K562 (cell line): ENCODE results near the gene IPO13. TPM values are rescaled to one million over a fixed set of nuclear protein-coding genes. Genes with fewer than 3 reads are reported as not detected.

Experiments used
- CBFA2T3 ChIP-seq: fragments of 450-650 bp; IDR thresholded peaks from 2 replicates; pipeline ENCODE4 v1.6.1; 2017
- EZH2 ChIP-seq: IDR thresholded peaks from 2 replicates; pipeline ENCODE4 v1.6.1; 2012; ENCODE audit warnings: low read depth, mild to moderate bottlenecking, inconsistent platforms, low read length, borderline replicate concordance
- GTF2E2 ChIP-seq: fragments of 200-800 bp; sonication (Bioruptor generic); IDR thresholded peaks from 2 replicates; pipeline ENCODE4 v1.6.1; 2016; ENCODE audit warnings: missing genetic modification characterization, missing compliant biosample characterization
- MTA3 ChIP-seq: fragments of 450-650 bp; formaldehyde crosslinking; IDR thresholded peaks from 2 replicates; pipeline ENCODE4 v1.6.1; 2017; ENCODE audit warnings: mild to moderate bottlenecking, borderline replicate concordance
- NUFIP1 ChIP-seq: fragments of 450-650 bp; IDR thresholded peaks from 2 replicates; pipeline ENCODE4 v1.6.1; 2018; ENCODE audit not compliant: partially characterized antibody
- POLR2AphosphoS2 ChIP-seq: IDR thresholded peaks from 2 replicates; pipeline ENCODE4 v1.6.1; 2012; ENCODE audit warnings: low read length, improper control_type of control experiment
- SIRT6 ChIP-seq: IDR thresholded peaks from one replicate; pipeline ENCODE4 v1.6.1; 2012; ENCODE audit warnings: low read depth, mild to moderate bottlenecking, control low read depth, inconsistent platforms, low read length, moderate library complexity
- TEAD1 ChIP-seq, 2 experiments: fragments of 450-650 bp in 1 of 2; sonication (generic) in 1 of 2; formaldehyde crosslinking; IDR thresholded peaks; 2 replicates each; pipeline versions ENCODE4 v1.4.0 to v1.8.0; 2020 to 2022; ENCODE audit warnings: mild to moderate bottlenecking in 2 of 2, missing genetic modification reagents in 1 of 2
- ZNF239 ChIP-seq: fragments of 250-450 bp; sonication (Bioruptor Pico); IDR thresholded peaks from 2 replicates; pipeline ENCODE4 v1.4.0; 2020; ENCODE audit warnings: mild to moderate bottlenecking
- ZNF263 ChIP-seq: sonication (generic); formaldehyde crosslinking; IDR thresholded peaks from 2 replicates; pipeline ENCODE4 v1.8.0; 2022; ENCODE audit warnings: mild to moderate bottlenecking, missing genetic modification reagents, borderline replicate concordance
- ZNF311 ChIP-seq: fragments of 250-450 bp; sonication (Bioruptor Pico); IDR thresholded peaks from 2 replicates; pipeline ENCODE4 v1.4.0; 2020; ENCODE audit warnings: mild to moderate bottlenecking, moderate library complexity
- polyA plus RNA-seq, 8 experiments: library from polyadenylated mRNA; depleted of rRNA in 4 of 8; stranded (reverse) in 5 of 8; unstranded in 3 of 8; fragments of >200 nt; fragmentation: Nextera tagmentation in 2 of 8; fragmentation: Illumina TruSeq in 1 of 8; extraction: Ambion mirVana in 2 of 8; extraction: Trizol in 1 of 8; gene quantifications; 2 replicates each; pipeline versions ENCODE4 v1.2.1 to v1.2.3, GENCODE V29; 2011 to 2014; ENCODE audit warnings: inconsistent platforms in 1 of 8, missing spikeins in 1 of 8
- total RNA-seq, 7 experiments: library from RNA; depleted of rRNA in 6 of 7; stranded (reverse); fragments of >200 nt in 6 of 7; fragmentation: Illumina TruSeq in 2 of 7; extraction: Trizol in 2 of 7; gene quantifications; 2 replicates each; pipeline versions ENCODE4 v1.2.1 to v1.2.3, GENCODE V29; 2011 to 2021; ENCODE audit warnings: low replicate concordance in 1 of 7
- TF ChIP-seq, protein P1 (sequence below): sonication (generic); formaldehyde crosslinking; IDR thresholded peaks from 2 replicates; pipeline ENCODE4 v1.8.0; 2022; ENCODE audit warnings: mild to moderate bottlenecking, missing genetic modification reagents
- TF ChIP-seq, protein P2 (sequence below): fragments of 450-650 bp; IDR thresholded peaks from 2 replicates; pipeline ENCODE4 v1.6.1; 2016; ENCODE audit warnings: mild to moderate bottlenecking
- TF ChIP-seq, protein P3 (sequence below): IDR thresholded peaks from 2 replicates; pipeline ENCODE4 v1.6.1; 2016; ENCODE audit warnings: missing genetic modification characterization, missing compliant biosample characterization
- TF ChIP-seq, protein P4 (sequence below): fragments of 150-350 bp; IDR thresholded peaks from 2 replicates; pipeline ENCODE4 v1.6.1; 2014; ENCODE audit warnings: low read depth, mild to moderate bottlenecking, low read length, borderline replicate concordance

The IPO13 gene
- total and polyA plus RNA-seq, 9 of the 15 experiments (the other 6 are each of a cell fraction or from before 2014, with no cell fraction given), result 7.0 to 30.8 (median 16.2) TPM

DNA sequence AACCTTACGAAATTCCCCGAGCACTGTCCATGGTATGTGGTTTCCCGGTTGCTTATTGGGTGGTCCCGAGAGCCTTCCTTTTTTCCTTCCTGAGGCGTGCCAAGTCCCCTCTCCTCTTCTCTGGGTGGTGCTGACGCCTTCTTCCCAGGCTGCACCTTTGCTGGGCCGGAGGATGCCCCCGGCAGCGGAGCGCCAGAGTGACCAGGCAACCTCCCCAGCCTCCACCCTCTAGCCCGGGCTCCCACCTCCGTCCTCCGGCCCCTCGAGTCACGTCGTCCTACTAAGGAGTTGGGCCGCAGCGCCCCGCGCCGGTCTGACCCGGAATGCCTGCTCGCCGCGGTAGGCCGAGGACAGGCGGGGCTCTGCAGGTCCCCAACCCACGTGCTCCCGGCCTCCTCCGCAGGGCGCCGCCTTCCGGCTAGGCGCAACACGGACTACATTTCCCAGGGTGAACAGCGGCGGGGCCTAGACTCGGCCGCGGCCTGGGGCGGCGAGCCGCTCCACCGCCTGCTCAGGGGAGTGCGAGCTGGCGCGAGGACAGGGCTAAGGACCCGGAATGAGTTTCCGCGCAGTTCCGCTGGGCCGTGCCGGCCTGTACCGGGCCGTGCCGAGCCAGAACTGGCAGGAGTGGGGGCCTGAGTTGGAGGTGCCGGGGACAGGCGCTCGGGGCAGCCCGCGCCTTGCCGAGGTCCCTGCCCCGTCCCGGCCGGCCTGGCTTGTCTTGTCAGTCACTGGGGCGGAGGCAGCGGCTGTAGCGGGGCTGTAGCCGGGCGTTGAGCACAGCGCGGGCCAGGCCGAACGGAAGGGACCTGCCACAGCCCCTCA lies at the start of gene IPO13 (continued):
- TF ChIP-seq SIRT6 (no peak), ZNF311 (CRISPR knock-in tag) (no peak), TEAD1 (CRISPR knock-in tag; IDR thresholded peaks at IDR 0.05) (peak; percentile 7 to 99; a peak in 3 of 4 replicates), GTF2E2 (tag) (peak; percentile 65; the same call in 1 of the 2 replicates), MTA3 (peak; percentile 90; the same call in 1 of the 2 replicates), NUFIP1 (no peak), EZH2 (no peak), POLR2AphosphoS2 (no peak), ZNF239 (CRISPR knock-in tag) (no peak), ZNF263 (peak; percentile 67; the same call in 1 of the 2 replicates), CBFA2T3 (peak; percentile 18; the same call in 1 of the 2 replicates)
- TF ChIP-seq, protein P1, sequence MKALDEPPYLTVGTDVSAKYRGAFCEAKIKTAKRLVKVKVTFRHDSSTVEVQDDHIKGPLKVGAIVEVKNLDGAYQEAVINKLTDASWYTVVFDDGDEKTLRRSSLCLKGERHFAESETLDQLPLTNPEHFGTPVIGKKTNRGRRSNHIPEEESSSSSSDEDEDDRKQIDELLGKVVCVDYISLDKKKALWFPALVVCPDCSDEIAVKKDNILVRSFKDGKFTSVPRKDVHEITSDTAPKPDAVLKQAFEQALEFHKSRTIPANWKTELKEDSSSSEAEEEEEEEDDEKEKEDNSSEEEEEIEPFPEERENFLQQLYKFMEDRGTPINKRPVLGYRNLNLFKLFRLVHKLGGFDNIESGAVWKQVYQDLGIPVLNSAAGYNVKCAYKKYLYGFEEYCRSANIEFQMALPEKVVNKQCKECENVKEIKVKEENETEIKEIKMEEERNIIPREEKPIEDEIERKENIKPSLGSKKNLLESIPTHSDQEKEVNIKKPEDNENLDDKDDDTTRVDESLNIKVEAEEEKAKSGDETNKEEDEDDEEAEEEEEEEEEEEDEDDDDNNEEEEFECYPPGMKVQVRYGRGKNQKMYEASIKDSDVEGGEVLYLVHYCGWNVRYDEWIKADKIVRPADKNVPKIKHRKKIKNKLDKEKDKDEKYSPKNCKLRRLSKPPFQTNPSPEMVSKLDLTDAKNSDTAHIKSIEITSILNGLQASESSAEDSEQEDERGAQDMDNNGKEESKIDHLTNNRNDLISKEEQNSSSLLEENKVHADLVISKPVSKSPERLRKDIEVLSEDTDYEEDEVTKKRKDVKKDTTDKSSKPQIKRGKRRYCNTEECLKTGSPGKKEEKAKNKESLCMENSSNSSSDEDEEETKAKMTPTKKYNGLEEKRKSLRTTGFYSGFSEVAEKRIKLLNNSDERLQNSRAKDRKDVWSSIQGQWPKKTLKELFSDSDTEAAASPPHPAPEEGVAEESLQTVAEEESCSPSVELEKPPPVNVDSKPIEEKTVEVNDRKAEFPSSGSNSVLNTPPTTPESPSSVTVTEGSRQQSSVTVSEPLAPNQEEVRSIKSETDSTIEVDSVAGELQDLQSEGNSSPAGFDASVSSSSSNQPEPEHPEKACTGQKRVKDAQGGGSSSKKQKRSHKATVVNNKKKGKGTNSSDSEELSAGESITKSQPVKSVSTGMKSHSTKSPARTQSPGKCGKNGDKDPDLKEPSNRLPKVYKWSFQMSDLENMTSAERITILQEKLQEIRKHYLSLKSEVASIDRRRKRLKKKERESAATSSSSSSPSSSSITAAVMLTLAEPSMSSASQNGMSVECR, result peak; percentile 99
- TF ChIP-seq, protein P2, sequence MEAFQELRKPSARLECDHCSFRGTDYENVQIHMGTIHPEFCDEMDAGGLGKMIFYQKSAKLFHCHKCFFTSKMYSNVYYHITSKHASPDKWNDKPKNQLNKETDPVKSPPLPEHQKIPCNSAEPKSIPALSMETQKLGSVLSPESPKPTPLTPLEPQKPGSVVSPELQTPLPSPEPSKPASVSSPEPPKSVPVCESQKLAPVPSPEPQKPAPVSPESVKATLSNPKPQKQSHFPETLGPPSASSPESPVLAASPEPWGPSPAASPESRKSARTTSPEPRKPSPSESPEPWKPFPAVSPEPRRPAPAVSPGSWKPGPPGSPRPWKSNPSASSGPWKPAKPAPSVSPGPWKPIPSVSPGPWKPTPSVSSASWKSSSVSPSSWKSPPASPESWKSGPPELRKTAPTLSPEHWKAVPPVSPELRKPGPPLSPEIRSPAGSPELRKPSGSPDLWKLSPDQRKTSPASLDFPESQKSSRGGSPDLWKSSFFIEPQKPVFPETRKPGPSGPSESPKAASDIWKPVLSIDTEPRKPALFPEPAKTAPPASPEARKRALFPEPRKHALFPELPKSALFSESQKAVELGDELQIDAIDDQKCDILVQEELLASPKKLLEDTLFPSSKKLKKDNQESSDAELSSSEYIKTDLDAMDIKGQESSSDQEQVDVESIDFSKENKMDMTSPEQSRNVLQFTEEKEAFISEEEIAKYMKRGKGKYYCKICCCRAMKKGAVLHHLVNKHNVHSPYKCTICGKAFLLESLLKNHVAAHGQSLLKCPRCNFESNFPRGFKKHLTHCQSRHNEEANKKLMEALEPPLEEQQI, result no peak; the same call in 1 of the 2 replicates
- TF ChIP-seq, protein P3, sequence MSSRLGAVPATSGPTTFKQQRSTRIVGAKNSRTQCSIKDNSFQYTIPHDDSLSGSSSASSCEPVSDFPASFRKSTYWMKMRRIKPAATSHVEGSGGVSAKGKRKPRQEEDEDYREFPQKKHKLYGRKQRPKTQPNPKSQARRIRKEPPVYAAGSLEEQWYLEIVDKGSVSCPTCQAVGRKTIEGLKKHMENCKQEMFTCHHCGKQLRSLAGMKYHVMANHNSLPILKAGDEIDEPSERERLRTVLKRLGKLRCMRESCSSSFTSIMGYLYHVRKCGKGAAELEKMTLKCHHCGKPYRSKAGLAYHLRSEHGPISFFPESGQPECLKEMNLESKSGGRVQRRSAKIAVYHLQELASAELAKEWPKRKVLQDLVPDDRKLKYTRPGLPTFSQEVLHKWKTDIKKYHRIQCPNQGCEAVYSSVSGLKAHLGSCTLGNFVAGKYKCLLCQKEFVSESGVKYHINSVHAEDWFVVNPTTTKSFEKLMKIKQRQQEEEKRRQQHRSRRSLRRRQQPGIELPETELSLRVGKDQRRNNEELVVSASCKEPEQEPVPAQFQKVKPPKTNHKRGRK, result no peak
- TF ChIP-seq, protein P4, sequence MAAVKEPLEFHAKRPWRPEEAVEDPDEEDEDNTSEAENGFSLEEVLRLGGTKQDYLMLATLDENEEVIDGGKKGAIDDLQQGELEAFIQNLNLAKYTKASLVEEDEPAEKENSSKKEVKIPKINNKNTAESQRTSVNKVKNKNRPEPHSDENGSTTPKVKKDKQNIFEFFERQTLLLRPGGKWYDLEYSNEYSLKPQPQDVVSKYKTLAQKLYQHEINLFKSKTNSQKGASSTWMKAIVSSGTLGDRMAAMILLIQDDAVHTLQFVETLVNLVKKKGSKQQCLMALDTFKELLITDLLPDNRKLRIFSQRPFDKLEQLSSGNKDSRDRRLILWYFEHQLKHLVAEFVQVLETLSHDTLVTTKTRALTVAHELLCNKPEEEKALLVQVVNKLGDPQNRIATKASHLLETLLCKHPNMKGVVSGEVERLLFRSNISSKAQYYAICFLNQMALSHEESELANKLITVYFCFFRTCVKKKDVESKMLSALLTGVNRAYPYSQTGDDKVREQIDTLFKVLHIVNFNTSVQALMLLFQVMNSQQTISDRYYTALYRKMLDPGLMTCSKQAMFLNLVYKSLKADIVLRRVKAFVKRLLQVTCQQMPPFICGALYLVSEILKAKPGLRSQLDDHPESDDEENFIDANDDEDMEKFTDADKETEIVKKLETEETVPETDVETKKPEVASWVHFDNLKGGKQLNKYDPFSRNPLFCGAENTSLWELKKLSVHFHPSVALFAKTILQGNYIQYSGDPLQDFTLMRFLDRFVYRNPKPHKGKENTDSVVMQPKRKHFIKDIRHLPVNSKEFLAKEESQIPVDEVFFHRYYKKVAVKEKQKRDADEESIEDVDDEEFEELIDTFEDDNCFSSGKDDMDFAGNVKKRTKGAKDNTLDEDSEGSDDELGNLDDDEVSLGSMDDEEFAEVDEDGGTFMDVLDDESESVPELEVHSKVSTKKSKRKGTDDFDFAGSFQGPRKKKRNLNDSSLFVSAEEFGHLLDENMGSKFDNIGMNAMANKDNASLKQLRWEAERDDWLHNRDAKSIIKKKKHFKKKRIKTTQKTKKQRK, result no peak
